CD4-positive, alpha-beta T cell treated with Interleukin-21 for 1 hour (primary cell): ENCODE results near the gene LIN9.
A peak's percentile ranks its signal among the peaks of the same experiment; 100 is the strongest.
"Not testable (repeated sequence)": the region's sequence is repeated elsewhere in the genome, so short reads cannot be mapped to it uniquely, and the experiment has no call there.

Experiments used
- DNase-seq: peaks from one replicate; pipeline ENCODE4 v3.0.0-alpha.2; 2020

The LIN9 gene

GRCh38 chr1:226314055-226314454 lies 5.1 kb upstream of the LIN9 start:
- no peak for DNase-seq

- no peak for DNase-seq
Measured at GRCh38 chr1:226312065-226312464, 3.1 kb upstream of the LIN9 start.

- no peak for DNase-seq
Measured at GRCh38 chr1:226311376-226311775, 2.4 kb upstream of the LIN9 start.

- DNase-seq: no peak
Measured at GRCh38 chr1:226310637-226311195, 1.8 kb upstream of the LIN9 start.

GRCh38 chr1:226310245-226310540 lies 1.2 kb upstream of the LIN9 start:
- no peak for DNase-seq

- DNase-seq: no peak
Measured at GRCh38 chr1:226309398-226310244, 657 bp upstream of the LIN9 start.

GRCh38 chr1:226308166-226308722 lies 720 bp downstream of the LIN9 start:
- DNase-seq: peak; percentile 4

- no peak for DNase-seq
Measured at GRCh38 chr1:226306425-226306824, 2.5 kb downstream of the LIN9 start.

- no peak for DNase-seq
Measured at GRCh38 chr1:226305184-226305583, 3.8 kb downstream of the LIN9 start.

- DNase-seq: no peak
Measured at GRCh38 chr1:226304291-226304955, 4.5 kb downstream of the LIN9 start.

GRCh38 chr1:226302731-226303130 lies 6.2 kb downstream of the LIN9 start:
- DNase-seq: no peak

GRCh38 chr1:226296911-226297310 lies 12.1 kb downstream of the LIN9 start:
- DNase-seq: no peak

- no peak for DNase-seq
Measured at GRCh38 chr1:226293553-226293920, 15.4 kb downstream of the LIN9 start.

- DNase-seq: no peak
Measured at GRCh38 chr1:226292874-226293552, 16.0 kb downstream of the LIN9 start.

GRCh38 chr1:226287587-226287986 lies 21.4 kb downstream of the LIN9 start:
- no peak for DNase-seq

- no peak for DNase-seq
Measured at GRCh38 chr1:226281058-226281457, 27.9 kb downstream of the LIN9 start.

- DNase-seq: no peak
Measured at GRCh38 chr1:226279498-226279897, 29.5 kb downstream of the LIN9 start.

- DNase-seq: no peak
Measured at GRCh38 chr1:226277897-226278296, 31.1 kb downstream of the LIN9 start.

- DNase-seq: no peak
Measured at GRCh38 chr1:226276987-226277386, 32.0 kb downstream of the LIN9 start.

- no peak for DNase-seq
Measured at GRCh38 chr1:226276077-226276682, 32.8 kb downstream of the LIN9 start.

- no peak for DNase-seq
Measured at GRCh38 chr1:226274138-226274537, 34.8 kb downstream of the LIN9 start.

- not testable (repeated sequence) for DNase-seq
Measured at GRCh38 chr1:226272233-226272902, 36.6 kb downstream of the LIN9 start.
